Pancreas (tissue), 10 donors: ENCODE results near the gene RAB25. TPM values are rescaled to one million over a fixed set of nuclear protein-coding genes. Genes with fewer than 3 reads are reported as not detected.

ENCODE experiments used
- ATAC-seq, 4 donors: fragments of 200-7000 bp; cut with Tn5 transposase; one replicate each; pipeline versions ENCODE4 v1.8.0 to v1.9.1; 2020; ENCODE audit warnings: mild to moderate bottlenecking in 4 of 4, moderate library complexity in 4 of 4
- DNase-seq, 6 donors: peaks; one replicate each; pipeline ENCODE4 v3.0.0-alpha.2; 2020
- FAIRE-seq: peaks from 2 replicates; lab custom pipeline; 2012; peaks lifted over from hg19 to GRCh38; lab: Jason Lieb, UNC
- H3K27ac ChIP-seq, 4 donors: fragments of 200-600 bp; sonication (generic); 1 replicate in 3 of 4; 2 replicates in 1 of 4; pipeline versions ENCODE4 v1.5.0 to v1.8.0; 2020
- H3K27me3 ChIP-seq, 4 donors: fragments of 200-600 bp; one replicate each; pipeline ENCODE4 v1.8.0; 2021
- H3K36me3 ChIP-seq, 3 donors: fragments of 200-600 bp; sonication (generic) in 1 of 3; one replicate each; pipeline versions ENCODE4 v1.5.0 to v1.8.0; 2020 to 2021
- H3K4me1 ChIP-seq, 3 donors: fragments of 200-600 bp; one replicate each; pipeline ENCODE4 v1.8.0; 2021
- H3K4me3 ChIP-seq, 4 donors: fragments of 200-600 bp; sonication (generic) in 2 of 4; one replicate each; pipeline versions ENCODE4 v1.5.0 to v1.8.0; 2020 to 2021
- H3K9me3 ChIP-seq, 4 donors: fragments of 200-600 bp; one replicate each; pipeline ENCODE4 v1.8.0; 2021
- CTCF ChIP-seq, 4 donors: fragments of 200-600 bp; sonication (generic) in 3 of 4; IDR thresholded peaks; one replicate each; pipeline versions ENCODE4 v1.5.0 to v1.8.0; 2021; ENCODE audit warnings: antibody characterized with exemption in 4 of 4
- WGBS, 2 donors: extraction: QIAGEN DNeasy Blood & Tissue Kit; methylation state at CpG; one replicate each; pipeline ENCODE4 v1.1.7; 2013; 5-methylcytosine and 5-hydroxymethylcytosine counted together
- intact Hi-C, 3 donors: fragments of 100-400 bp; cut with DNase I; formaldehyde crosslinking; loops; one replicate each; pipeline versions ENCODE4 v1.11.1 to v1.14.2; 2022
- polyA plus RNA-seq, 2 donors: library from polyadenylated mRNA; stranded (reverse); fragments of 200-250 nt; gene quantifications; one replicate each; pipeline ENCODE4 v1.2.3, GENCODE V29; 2013
- total RNA-seq, 6 donors: library from RNA; stranded (reverse); fragmentation: NEBNext Ultra II Directional in 4 of 6; extraction: Animal tissue kit (Norgen Biotek cat#: 25700) in 4 of 6; gene quantifications; one replicate each; pipeline versions ENCODE4 v1.2.1 to v1.2.4, GENCODE V29; 2021 to 2023
- donor health status: healthy with polysubstance abuse.
- donor health status: DM: no; HTN: no; CAD: no; lungs with moderate emphysema.
- donor health status: DM: no; HTN: no; CAD: no.
- donor health status: control.
- donor health status: control.
- donor health status: Bipolar disorder and iron deficiency.
- donor health status: DM: yes; HTN: yes; CAD: no.
- donor health status: DM: no; HTN: no; CAD: no.
- donor health status: DM: no; HTN: no; CAD: no.
- donor health status: DM: yes; HTN: yes; CAD: no.

RAB25 gene
- total and polyA plus RNA-seq, 8 donors = 29.0 to 81.6 (median 37.4) TPM

GRCh38 chr1:156062189-156062588, 1.2 kb downstream of the RAB25 start:
- no peak for ATAC-seq
- no peaks in the 10 kb centered on the region for H3K9me3 ChIP-seq
- intact Hi-C loops = no loop called here
- no peak for DNase-seq
- no peaks in the 10 kb centered on the region for H3K4me1 ChIP-seq
- no peak for FAIRE-seq
- H3K36me3 ChIP-seq = no peaks in the 10 kb centered on the region
- H3K27ac ChIP-seq = peak overlapping the region in 1 of 4 donors; percentile 76
- 69 to 70% methylated on average over 3 of the region's 3 CpGs for WGBS, 2 donors
- TF ChIP-seq CTCF (IDR thresholded peaks at IDR 0.05) = no peak
- peak overlapping the region in 2 of 4 donors; percentile 50 to 53 for H3K4me3 ChIP-seq
- H3K27me3 ChIP-seq = no peaks in the 10 kb centered on the region

DNA sequence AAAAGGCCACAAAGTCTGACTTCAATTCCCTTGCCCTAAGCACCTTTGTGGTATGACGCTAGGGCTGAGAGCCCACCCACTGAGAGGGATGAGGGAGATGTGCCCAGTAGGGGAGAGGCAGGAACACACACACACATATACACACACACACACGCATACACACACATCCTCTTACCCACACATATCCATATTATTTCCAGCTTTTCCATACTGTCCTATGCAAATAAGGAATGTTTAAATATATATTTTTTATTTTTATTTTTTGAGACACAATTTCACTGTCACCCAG, 3.0 kb downstream of the RAB25 start:
- H3K9me3 ChIP-seq = no peaks in the 10 kb centered on the region
- intact Hi-C loops = no loop called here
- TF ChIP-seq CTCF (IDR thresholded peaks at IDR 0.05) = no peak
- DNase-seq = no peak
- H3K27ac ChIP-seq = no peak overlapping the region
- H3K4me3 ChIP-seq = no peak overlapping the region
- WGBS, 2 donors = 64 to 70% methylated on average over 2 of the region's 2 CpGs
- H3K4me1 ChIP-seq = no peaks in the 10 kb centered on the region
- ATAC-seq = no peak
- no peaks in the 10 kb centered on the region for H3K36me3 ChIP-seq
- H3K27me3 ChIP-seq = no peaks in the 10 kb centered on the region
- no peak for FAIRE-seq

GRCh38 chr1:156064615-156065014, 3.7 kb downstream of the RAB25 start:
- intact Hi-C loops = no loop called here
- FAIRE-seq = no peak
- Histone ChIP-seq H3K27me3 (no peaks in the 10 kb centered on the region), H3K4me1 (no peaks in the 10 kb centered on the region), H3K27ac (no peak overlapping the region), H3K9me3 (no peaks in the 10 kb centered on the region), H3K36me3 (peaks cover 0 to 4% (median 0%) of the 10 kb centered on the region in 3 donors), H3K4me3 (no peak overlapping the region)
- no peak for ATAC-seq
- 90 to 100% methylated on average over 2 of the region's 2 CpGs for WGBS, 2 donors
- no peak for TF ChIP-seq CTCF (IDR thresholded peaks at IDR 0.05)
- DNase-seq = no peak

DNA sequence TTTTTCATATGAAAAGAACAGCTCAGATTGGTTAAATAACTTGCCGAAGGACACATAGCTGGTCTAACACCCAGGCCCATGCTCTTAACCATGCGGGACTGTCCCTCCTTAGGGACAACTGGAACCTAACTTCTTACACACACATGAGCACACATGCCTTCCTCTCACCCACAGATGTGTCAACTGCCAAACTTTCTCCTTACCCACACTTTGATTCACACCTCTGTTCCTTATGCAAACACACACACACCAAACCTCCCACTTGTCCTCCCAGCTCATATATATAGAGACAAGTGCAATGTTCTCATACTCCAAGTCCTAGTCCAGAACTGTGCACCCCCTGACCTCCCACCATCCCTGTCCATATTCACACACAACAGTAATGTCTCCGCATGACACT, 4.3 kb downstream of the RAB25 start:
- no peaks in the 10 kb centered on the region for H3K9me3 ChIP-seq
- ATAC-seq = no peak
- H3K4me3 ChIP-seq = no peak overlapping the region
- no peak overlapping the region for H3K27ac ChIP-seq
- WGBS, 2 donors = 81 to 82% methylated on average over 3 of the region's 3 CpGs
- FAIRE-seq = no peak
- DNase-seq = no peak
- H3K4me1 ChIP-seq = no peaks in the 10 kb centered on the region
- TF ChIP-seq CTCF (IDR thresholded peaks at IDR 0.05) = no peak
- intact Hi-C loops = no loop called here
- H3K36me3 ChIP-seq = peaks cover 0 to 10% (median 0%) of the 10 kb centered on the region in 3 donors
- H3K27me3 ChIP-seq = no peaks in the 10 kb centered on the region

- Histone ChIP-seq H3K27ac (no peak overlapping the region), H3K27me3 (no peaks in the 10 kb centered on the region), H3K4me3 (no peak overlapping the region), H3K36me3 (peaks cover 0 to 11% (median 0%) of the 10 kb centered on the region in 3 donors), H3K4me1 (no peaks in the 10 kb centered on the region), H3K9me3 (no peaks in the 10 kb centered on the region)
- intact Hi-C loops = no loop called here
- ATAC-seq = no peak
- no peak for DNase-seq
- TF ChIP-seq CTCF (IDR thresholded peaks at IDR 0.05) = no peak
- WGBS, 2 donors = 81 to 84% methylated on average over 16 of the region's 16 CpGs
- no peak for FAIRE-seq
These were observed 4.9 kb downstream of the RAB25 start for GRCh38 chr1:156065871-156066270.
